A549 treated with AZD9567 at 1 μM for 4 hours (cell line): ENCODE results near the gene TEKT2. TPM values are rescaled to one million over a fixed set of nuclear protein-coding genes. Genes with fewer than 3 reads are reported as not detected.

Experiments used
- total RNA-seq: library from RNA; stranded (reverse); fragments of 200-300 nt; extraction: Qiagen RNA extraction; gene quantifications from 5 replicates; pipeline ENCODE4 v1.2.3, GENCODE V29; 2022; ENCODE audit not compliant: insufficient read depth

The TEKT2 gene, protein sequence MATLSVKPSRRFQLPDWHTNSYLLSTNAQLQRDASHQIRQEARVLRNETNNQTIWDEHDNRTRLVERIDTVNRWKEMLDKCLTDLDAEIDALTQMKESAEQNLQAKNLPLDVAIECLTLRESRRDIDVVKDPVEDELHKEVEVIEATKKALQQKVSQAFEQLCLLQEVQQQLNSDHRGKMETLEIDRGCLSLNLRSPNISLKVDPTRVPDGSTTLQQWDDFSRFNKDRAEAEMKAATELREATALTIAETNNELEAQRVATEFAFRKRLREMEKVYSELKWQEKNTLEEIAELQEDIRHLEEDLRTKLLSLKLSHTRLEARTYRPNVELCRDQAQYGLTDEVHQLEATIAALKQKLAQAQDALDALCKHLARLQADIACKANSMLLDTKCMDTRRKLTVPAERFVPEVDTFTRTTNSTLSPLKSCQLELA
- 0.09 TPM in 1 of 5 replicates, not detected in the others for total RNA-seq

GRCh38 chr1:36083635-36084496 is at the start of gene TEKT2:
TEKT2 (plus strand) TSS chr1:36084094; CDS start chr1:36084922, 828 bp downstream.

GRCh38 chr1:36088577-36089392 is 4.9 kb downstream of the TEKT2 start, which contains the start of gene ADPRS:
ADPRS (plus strand) TSS chr1:36088892; CDS start chr1:36088905, 13 bp downstream.

DNA sequence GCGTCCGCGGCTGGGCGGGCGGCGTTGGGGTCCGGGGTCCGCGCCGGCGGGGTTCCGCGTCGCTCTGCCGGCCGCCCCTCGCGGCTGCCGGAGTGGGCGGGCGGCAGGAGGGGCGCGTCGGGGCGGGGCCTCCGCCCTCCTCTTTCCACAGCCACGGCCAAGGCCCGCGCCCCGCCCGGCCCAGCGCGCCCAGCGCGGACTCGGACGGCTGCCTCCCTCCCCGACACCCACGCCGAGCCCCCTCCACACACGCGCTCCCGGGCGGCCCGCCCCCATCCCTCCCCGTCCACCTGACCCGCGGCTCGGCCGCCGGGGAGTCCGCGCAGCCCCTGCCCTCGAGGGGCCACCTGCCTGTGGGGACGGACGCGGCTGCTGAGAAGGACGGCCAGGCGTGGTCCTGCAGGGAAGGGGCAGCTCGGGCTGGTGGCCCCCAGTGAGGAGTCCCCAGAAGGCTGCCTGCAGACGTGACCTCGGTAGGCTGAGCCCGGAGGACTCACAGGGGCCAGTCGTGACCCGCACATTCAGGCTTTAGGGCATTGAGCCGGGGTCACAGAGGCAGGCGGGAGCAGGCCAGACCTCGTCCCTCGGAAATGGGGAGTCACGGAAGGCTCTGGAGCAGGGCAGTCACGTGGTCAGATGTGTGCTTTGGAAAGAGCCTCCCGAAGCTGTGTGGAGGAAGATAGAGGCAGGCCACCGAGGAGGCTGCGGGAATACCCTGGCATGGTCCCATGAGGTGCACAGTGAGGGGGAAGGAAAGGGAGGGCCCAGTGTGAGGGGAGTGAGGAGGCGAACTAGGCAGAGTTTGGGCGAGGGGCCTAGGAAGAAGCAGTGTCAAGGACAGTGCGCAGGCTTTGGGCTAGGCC is 41.5 kb downstream of the TEKT2 start, which contains the start of gene COL8A2:
COL8A2 (minus strand) TSS at position 94 of the 863 bp plus-strand sequence. CDS start 24,980 bp downstream, outside the sequence.

Other genes with a start within 250 kb of the TEKT2 start
- 3.0 to 4.4 TPM (median 4.3 TPM) in 5 replicates for gene AGO1, start 200.9 kb upstream of the TEKT2 start, total RNA-seq
- gene AGO3, start 153.0 kb upstream of the TEKT2 start, total RNA-seq: 6.5 to 9.1 TPM (median 8.4 TPM) in 5 replicates
- gene ADPRS, start 4.8 kb downstream of the TEKT2 start, total RNA-seq: 29.2 to 35.5 TPM (median 33.0 TPM) in 5 replicates
- gene COL8A2, start 41.1 kb downstream of the TEKT2 start, total RNA-seq: 0.05 to 0.14 TPM (median 0.12 TPM) in 4 of 5 replicates, not detected in the other
- 78.7 to 85.3 TPM (median 79.5 TPM) in 5 replicates for gene TRAPPC3, start 65.4 kb downstream of the TEKT2 start, total RNA-seq
- gene MAP7D1, start 72.1 kb downstream of the TEKT2 start, total RNA-seq: 145 to 193 TPM (median 186 TPM) in 5 replicates
- gene THRAP3, start 140.3 kb downstream of the TEKT2 start, total RNA-seq: 66.5 to 82.2 TPM (median 70.8 TPM) in 5 replicates
- gene SH3D21, start 222.3 kb downstream of the TEKT2 start, total RNA-seq: 1.6 to 3.3 TPM (median 2.6 TPM) in 5 replicates
- gene EVA1B, start 239.6 kb downstream of the TEKT2 start, total RNA-seq: 4.7 to 23.5 TPM (median 19.8 TPM) in 5 replicates